ENCODE results near the gene C22orf42. TPM values are rescaled to one million over a fixed set of nuclear protein-coding genes. Genes with fewer than 3 reads are reported as not detected.

The C22orf42 gene
- total RNA-seq, 1 donor from 2014 or later, result 2.1 TPM

- no peaks in the 10 kb centered on the region for H3K9me3 Mint-ChIP-seq
- TF ChIP-seq CTCF (conservative IDR thresholded peaks at IDR 0.05), result peak; percentile 52
- H3K27me3 Mint-ChIP-seq, result peaks cover 42% of the 10 kb centered on the region
- DNase-seq (ENCODE audit: extremely low spot score, unreplicated experiment), result no peak
- peak overlapping the region; percentile 31 for H3K4me3 Mint-ChIP-seq
- H3K4me1 Mint-ChIP-seq (ENCODE audit: unreplicated experiment), result peaks cover 13% of the 10 kb centered on the region
- H3K27ac Mint-ChIP-seq, result no peak overlapping the region
- no peaks in the 10 kb centered on the region for H3K36me3 Mint-ChIP-seq
Measured at GRCh38 chr22:32205974-32206773, 47.1 kb upstream of the C22orf42 start.

- TF ChIP-seq CTCF (conservative IDR thresholded peaks at IDR 0.05), result peak; percentile 14
- DNase-seq (ENCODE audit: extremely low spot score, unreplicated experiment), result no peak
- no peaks in the 10 kb centered on the region for H3K36me3 Mint-ChIP-seq
- no peaks in the 10 kb centered on the region for H3K9me3 Mint-ChIP-seq
- H3K27me3 Mint-ChIP-seq, result peaks cover 49% of the 10 kb centered on the region
- peaks cover 13% of the 10 kb centered on the region for H3K4me1 Mint-ChIP-seq (ENCODE audit: unreplicated experiment)
- peak within 1 kb of the TSS; percentile 61 for H3K27ac Mint-ChIP-seq
- peak within 1 kb of the TSS; percentile 90 for H3K4me3 Mint-ChIP-seq
Measured at GRCh38 chr22:32204856-32205722, 46.0 kb upstream of the C22orf42 start, which contains the start of gene RFPL2. RFPL2 (minus strand) TSS chr22:32205073; CDS start chr22:32202451, 2,622 bp downstream.

GRCh38 chr22:32204040-32204855, 45.1 kb upstream of the C22orf42 start:
- no peak for TF ChIP-seq CTCF (conservative IDR thresholded peaks at IDR 0.05)
- H3K9me3 Mint-ChIP-seq, result no peaks in the 10 kb centered on the region
- H3K36me3 Mint-ChIP-seq, result no peaks in the 10 kb centered on the region
- DNase-seq (ENCODE audit: extremely low spot score, unreplicated experiment), result no peak
- peaks cover 51% of the 10 kb centered on the region for H3K27me3 Mint-ChIP-seq
- H3K27ac Mint-ChIP-seq, result peak overlapping the region; percentile 61
- H3K4me3 Mint-ChIP-seq, result peak overlapping the region; percentile 90
- peaks cover 13% of the 10 kb centered on the region for H3K4me1 Mint-ChIP-seq (ENCODE audit: unreplicated experiment)

- peak overlapping the region; percentile 90 for H3K4me3 Mint-ChIP-seq
- DNase-seq (ENCODE audit: extremely low spot score, unreplicated experiment), result no peak
- H3K4me1 Mint-ChIP-seq (ENCODE audit: unreplicated experiment), result peaks cover 13% of the 10 kb centered on the region
- TF ChIP-seq CTCF (conservative IDR thresholded peaks at IDR 0.05), result no peak
- H3K27ac Mint-ChIP-seq, result no peak overlapping the region
- H3K36me3 Mint-ChIP-seq, result no peaks in the 10 kb centered on the region
- H3K27me3 Mint-ChIP-seq, result peaks cover 60% of the 10 kb centered on the region
- H3K9me3 Mint-ChIP-seq, result no peaks in the 10 kb centered on the region
Measured at GRCh38 chr22:32203181-32204039, 44.3 kb upstream of the C22orf42 start.
